SU-DHL-6 (cell line): ENCODE data around the gene GRM8.

ENCODE experiments used
- H2AFZ ChIP-seq: fragments of 200-600 bp; sonication (generic); 2 replicates; pipeline ENCODE4 v1.6.1; 2014; ENCODE audit warnings: low read depth, mild to moderate bottlenecking, moderate library complexity, mixed read lengths, antibody characterized with exemption, low read length; ENCODE audit not compliant: severe bottlenecking
- H3F3A ChIP-seq: fragments of 200-600 bp; shearing (Covaris generic); 2 replicates; pipeline ENCODE4 v1.6.0; 2016; ENCODE audit warnings: antibody characterized with exemption, mild to moderate bottlenecking; ENCODE audit not compliant: insufficient read depth
- H3K27ac ChIP-seq: fragments of 200-600 bp; sonication (generic); 2 replicates; pipeline ENCODE4 v1.5.1; 2016; ENCODE audit warnings: low read depth, mild to moderate bottlenecking, low read length, moderate library complexity, mixed read lengths
- H3K27me3 ChIP-seq: fragments of 200-600 bp; sonication (generic), shearing (Covaris generic); 2 replicates; pipeline ENCODE4 v1.6.0; 2014; ENCODE audit warnings: mild to moderate bottlenecking, low read length
- H3K36me3 ChIP-seq: fragments of 200-600 bp; sonication (generic); 2 replicates; pipeline ENCODE4 v1.6.1; 2014; ENCODE audit warnings: mild to moderate bottlenecking, low read length, mixed read lengths
- H3K4me2 ChIP-seq: fragments of 300-600, 200-600 bp; shearing (Covaris generic), sonication (generic); 2 replicates; pipeline ENCODE4 v1.6.0; 2014; ENCODE audit warnings: low read length, low read depth, mild to moderate bottlenecking; ENCODE audit not compliant: poor library complexity, severe bottlenecking
- H3K4me3 ChIP-seq: fragments of 200-600 bp; sonication (generic); 2 replicates; pipeline ENCODE4 v1.5.1; 2014; ENCODE audit warnings: antibody characterized with exemption, low read length, mild to moderate bottlenecking, mixed read lengths; ENCODE audit not compliant: insufficient read depth, poor library complexity, severe bottlenecking
- H3K79me2 ChIP-seq: fragments of 200-600 bp; sonication (generic); 2 replicates; pipeline ENCODE4 v1.6.1; 2014; ENCODE audit warnings: mild to moderate bottlenecking, low read length, moderate library complexity; ENCODE audit not compliant: insufficient read depth
- H3K9ac ChIP-seq: fragments of 200-600 bp; sonication (generic); 2 replicates; pipeline ENCODE4 v1.7.0; 2014; ENCODE audit warnings: mild to moderate bottlenecking, low read length
- H3K9me2 ChIP-seq: fragments of 200-600 bp; sonication (generic); replicated peaks from 2 replicates; pipeline ENCODE4 v1.6.1; 2014; ENCODE audit warnings: low read length; ENCODE audit not compliant: insufficient read depth
- H3K9me3 ChIP-seq: fragments of 200-600 bp; sonication (generic); 2 replicates; pipeline ENCODE4 v1.6.1; 2014; ENCODE audit warnings: low read length, mixed read lengths; ENCODE audit not compliant: insufficient read depth
- H4K20me1 ChIP-seq: fragments of 200-600 bp; sonication (generic); 2 replicates; pipeline ENCODE4 v1.6.1; 2014; ENCODE audit warnings: low read depth, mild to moderate bottlenecking, antibody characterized with exemption, low read length, moderate library complexity, mixed read lengths
- CTCF ChIP-seq: fragments of 200-600 bp; sonication (generic); IDR thresholded peaks from one replicate; pipeline ENCODE4 v1.5.1; 2017; ENCODE audit warnings: antibody characterized with exemption, mild to moderate bottlenecking, low read length, moderate library complexity; ENCODE audit not compliant: insufficient read depth, poor library complexity, severe bottlenecking
- EZH2phosphoT487 ChIP-seq: fragments of 200-600 bp; sonication (generic), shearing (Covaris generic); conservative IDR thresholded peaks from 2 replicates; pipeline ENCODE4 v1.6.1; 2018; ENCODE audit warnings: mild to moderate bottlenecking, antibody characterized with exemption, low read length, moderate library complexity, mixed read lengths

The GRM8 gene

GRCh38 chr7:126801733-126802132, 451.0 kb downstream of the GRM8 start:
- Histone ChIP-seq H3F3A (no peaks in the 10 kb centered on the region), H3K9ac (no peak overlapping the region), H3K27me3 (no peaks in the 10 kb centered on the region), H4K20me1 (no peaks in the 10 kb centered on the region), H3K4me3 (no peak overlapping the region), H3K79me2 (no peaks in the 10 kb centered on the region), H3K4me2 (no peak overlapping the region), H3K9me3 (no peaks in the 10 kb centered on the region), H3K27ac (no peak overlapping the region), H3K9me2 (no peaks in the 10 kb centered on the region), H2AFZ (peak overlapping the region; percentile 58), H3K36me3 (no peaks in the 10 kb centered on the region)
- TF ChIP-seq CTCF = no peak
- TF ChIP-seq EZH2phosphoT487 = no peak

DNA sequence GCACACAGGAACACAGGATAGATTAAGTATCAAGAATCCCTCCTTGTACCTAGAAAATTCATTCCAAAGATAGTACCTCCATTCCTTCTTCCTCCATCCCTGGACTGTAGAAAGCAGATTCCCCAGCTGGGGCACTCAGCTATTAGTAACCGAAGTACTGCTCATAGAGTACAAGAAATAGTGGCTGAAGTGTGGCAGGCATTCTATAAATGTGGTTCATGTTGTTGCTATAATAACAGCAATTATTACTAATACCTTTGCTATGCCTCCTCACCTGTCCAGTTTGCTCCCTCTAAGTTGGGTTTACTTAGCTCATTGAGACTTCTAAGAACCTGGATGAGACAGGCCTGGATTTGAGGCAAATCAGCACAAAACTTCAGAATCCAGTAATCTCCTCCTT, 453.2 kb downstream of the GRM8 start:
- no peak overlapping the region for H3K27ac ChIP-seq
- H3K27me3 ChIP-seq = no peaks in the 10 kb centered on the region
- no peaks in the 10 kb centered on the region for H3F3A ChIP-seq
- H3K4me3 ChIP-seq = no peak overlapping the region
- H3K9me3 ChIP-seq = no peaks in the 10 kb centered on the region
- H4K20me1 ChIP-seq = no peaks in the 10 kb centered on the region
- no peaks in the 10 kb centered on the region for H3K79me2 ChIP-seq
- H3K36me3 ChIP-seq = no peaks in the 10 kb centered on the region
- H3K4me2 ChIP-seq = no peak overlapping the region
- no peak overlapping the region for H3K9ac ChIP-seq
- H2AFZ ChIP-seq = no peak overlapping the region
- no peaks in the 10 kb centered on the region for H3K9me2 ChIP-seq
- no peak for TF ChIP-seq CTCF

GRCh38 chr7:126792521-126792920, 460.2 kb downstream of the GRM8 start:
- Histone ChIP-seq H2AFZ (no peak overlapping the region), H3K79me2 (no peaks in the 10 kb centered on the region), H3K9me3 (no peaks in the 10 kb centered on the region), H3K27me3 (no peaks in the 10 kb centered on the region), H3F3A (no peaks in the 10 kb centered on the region), H3K9me2 (no peaks in the 10 kb centered on the region), H3K36me3 (no peaks in the 10 kb centered on the region), H3K4me2 (no peak overlapping the region), H4K20me1 (no peaks in the 10 kb centered on the region), H3K27ac (no peak overlapping the region), H3K9ac (no peak overlapping the region), H3K4me3 (no peak overlapping the region)
- no peak for TF ChIP-seq EZH2phosphoT487
- no peak for TF ChIP-seq CTCF

DNA sequence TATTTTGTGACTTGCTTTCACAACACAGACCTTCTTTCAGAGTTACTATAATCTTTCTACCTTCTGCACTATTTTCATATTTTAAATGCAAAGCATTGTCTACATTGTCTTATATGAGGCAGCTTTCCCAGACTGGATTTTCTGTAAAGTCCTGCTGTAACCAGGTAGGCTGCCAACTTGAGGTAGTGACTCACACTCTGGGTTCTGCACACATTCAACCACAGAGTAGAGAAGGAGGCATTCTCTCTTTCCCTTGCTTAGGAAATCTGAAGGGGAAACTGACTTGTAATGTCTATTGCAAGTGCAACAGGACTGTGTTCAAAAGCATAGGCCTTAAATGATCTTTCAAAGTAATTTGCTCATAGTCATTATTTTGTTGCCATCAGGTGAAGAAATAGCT, 461.4 kb downstream of the GRM8 start:
- no peaks in the 10 kb centered on the region for H3K9me2 ChIP-seq
- H3K27me3 ChIP-seq = no peaks in the 10 kb centered on the region
- H3K27ac ChIP-seq = no peak overlapping the region
- H3F3A ChIP-seq = no peaks in the 10 kb centered on the region
- H3K9me3 ChIP-seq = no peaks in the 10 kb centered on the region
- no peak overlapping the region for H3K9ac ChIP-seq
- no peak overlapping the region for H2AFZ ChIP-seq
- H3K36me3 ChIP-seq = no peaks in the 10 kb centered on the region
- TF ChIP-seq EZH2phosphoT487 = no peak
- no peak for TF ChIP-seq CTCF
- H4K20me1 ChIP-seq = no peaks in the 10 kb centered on the region
- no peak overlapping the region for H3K4me3 ChIP-seq
- H3K79me2 ChIP-seq = no peaks in the 10 kb centered on the region
- H3K4me2 ChIP-seq = no peak overlapping the region
